Fibroblast of lung (primary cell): Measurements from ENCODE around the gene GPR107. TPM values are rescaled to one million over a fixed set of nuclear protein-coding genes. Genes with fewer than 3 reads are reported as not detected.

ENCODE experiments used
- DNase-seq, 2 donors: peaks; one replicate each; pipeline versions ENCODE4 v3.0.0 to v3.0.0-alpha.2; 2010; ENCODE audit warnings: low read depth in 2 of 2
- H2AFZ ChIP-seq: 2 replicates; pipeline ENCODE4 v1.5.1; 2012; ENCODE audit warnings: low read length, control low read depth, inconsistent platforms
- H3K27ac ChIP-seq: 2 replicates; pipeline ENCODE4 v1.5.1; 2011; ENCODE audit warnings: low read length, control low read depth; ENCODE audit not compliant: insufficient read depth
- H3K27me3 ChIP-seq: 2 replicates; pipeline ENCODE4 v1.5.1; 2011; ENCODE audit warnings: mild to moderate bottlenecking, low read length; ENCODE audit not compliant: control insufficient read depth, insufficient read depth
- H3K36me3 ChIP-seq: 2 replicates; pipeline ENCODE4 v1.5.1; 2011; ENCODE audit warnings: low read length; ENCODE audit not compliant: control insufficient read depth, insufficient read depth
- H3K4me1 ChIP-seq: 2 replicates; pipeline ENCODE4 v1.5.1; 2011; ENCODE audit warnings: low read length; ENCODE audit not compliant: control insufficient read depth, insufficient read depth; ENCODE audit errors: extremely low read depth
- H3K4me2 ChIP-seq: 2 replicates; pipeline ENCODE4 v1.5.1; 2011; ENCODE audit warnings: low read length, control low read depth; ENCODE audit not compliant: insufficient read depth; ENCODE audit errors: extremely low read depth
- H3K4me3 ChIP-seq, 4 experiments: fragments of 200-600 bp in 1 of 4; sonication (generic) in 1 of 4; replicated peaks in 1 of 4; 2 replicates each; pipeline ENCODE4 v1.5.1; 2011 to 2016; ENCODE audit warnings: low read length in 4 of 4, low read depth in 3 of 4, mild to moderate bottlenecking in 3 of 4, control low read depth in 2 of 4, inconsistent platforms in 1 of 4, mixed read lengths in 1 of 4; ENCODE audit not compliant: insufficient read depth in 1 of 4; ENCODE audit errors: control extremely low read depth in 1 of 4
- H3K79me2 ChIP-seq: 2 replicates; pipeline ENCODE4 v1.5.1; 2012; ENCODE audit warnings: mild to moderate bottlenecking, low read length, inconsistent platforms; ENCODE audit not compliant: control insufficient read depth, insufficient read depth
- H3K9ac ChIP-seq: 2 replicates; pipeline ENCODE4 v1.5.1; 2011; ENCODE audit warnings: mild to moderate bottlenecking, low read length, control low read depth; ENCODE audit not compliant: insufficient read depth
- H3K9me3 ChIP-seq: 2 replicates; pipeline ENCODE4 v1.5.1; 2012; ENCODE audit warnings: low read depth, low read length; ENCODE audit not compliant: control insufficient read depth, insufficient read depth
- H4K20me1 ChIP-seq: 2 replicates; pipeline ENCODE4 v1.5.1; 2011; ENCODE audit warnings: low read length; ENCODE audit not compliant: control insufficient read depth, insufficient read depth; ENCODE audit errors: extremely low read depth
- EZH2 ChIP-seq: IDR thresholded peaks from 2 replicates; pipeline ENCODE4 v1.5.1; 2012; ENCODE audit warnings: low read length, control low read depth, mild to moderate bottlenecking; ENCODE audit errors: missing control alignments
- polyA plus RNA-seq, 2 donors: library from polyadenylated mRNA; depleted of rRNA in 1 of 2; stranded (reverse) in 1 of 2; unstranded in 1 of 2; fragments of >200 nt; gene quantifications; 2 replicates each; pipeline ENCODE4 v1.2.1, GENCODE V29; 2011 to 2012; ENCODE audit warnings: missing spikeins in 1 of 2
- total RNA-seq: library from RNA; depleted of rRNA; stranded (reverse); fragments of >200 nt; gene quantifications from 2 replicates; pipeline ENCODE4 v1.2.1, GENCODE V29; 2014
- TF ChIP-seq, protein P1 (sequence below), 2 donors: IDR thresholded peaks in 1 of 2; conservative IDR thresholded peaks in 1 of 2; 1 replicate in 1 of 2; 2 replicates in 1 of 2; pipeline ENCODE4 v1.5.1; 2011 to 2012; ENCODE audit warnings: low read length in 2 of 2, control low read depth in 1 of 2, inconsistent platforms in 1 of 2, low read depth in 1 of 2, mild to moderate bottlenecking in 1 of 2

Gene GPR107
- total and polyA plus RNA-seq, 2 donors (not counting 1 experiment from before 2014, with no cell fraction given): 27.6 to 43.5 TPM

DNA sequence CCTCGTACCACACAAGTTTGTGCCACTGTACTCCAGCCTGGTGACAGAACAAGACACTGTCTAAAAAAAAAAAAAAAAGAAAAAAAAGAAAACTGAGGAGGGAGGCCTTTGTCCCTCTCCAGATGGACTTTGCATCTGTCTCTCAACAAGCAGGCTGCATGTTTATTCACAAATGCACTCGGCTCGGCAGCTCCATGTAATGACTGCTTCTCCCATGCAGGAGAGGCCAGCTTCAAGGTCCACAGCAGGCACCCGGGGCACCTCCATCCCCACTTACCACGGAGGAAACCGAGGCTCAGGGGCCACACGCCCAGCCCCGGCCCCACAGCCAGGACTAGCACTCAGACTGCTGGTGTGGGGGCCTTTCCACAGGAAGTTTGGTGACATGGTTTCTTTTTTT, 105.4 kb downstream of the GPR107 start:
- Histone ChIP-seq H3K27ac (no peak overlapping the region), H3K27me3 (no peaks in the 10 kb centered on the region), H4K20me1 (no peaks in the 10 kb centered on the region), H3K4me3 (no peak overlapping the region), H3K9ac (no peak overlapping the region), H2AFZ (no peak overlapping the region), H3K4me1 (no peaks in the 10 kb centered on the region), H3K9me3 (no peaks in the 10 kb centered on the region), H3K36me3 (no peaks in the 10 kb centered on the region), H3K4me2 (no peak overlapping the region), H3K79me2 (no peaks in the 10 kb centered on the region)
- no peak for DNase-seq
- TF ChIP-seq EZH2: no peak
- TF ChIP-seq, protein P1, sequence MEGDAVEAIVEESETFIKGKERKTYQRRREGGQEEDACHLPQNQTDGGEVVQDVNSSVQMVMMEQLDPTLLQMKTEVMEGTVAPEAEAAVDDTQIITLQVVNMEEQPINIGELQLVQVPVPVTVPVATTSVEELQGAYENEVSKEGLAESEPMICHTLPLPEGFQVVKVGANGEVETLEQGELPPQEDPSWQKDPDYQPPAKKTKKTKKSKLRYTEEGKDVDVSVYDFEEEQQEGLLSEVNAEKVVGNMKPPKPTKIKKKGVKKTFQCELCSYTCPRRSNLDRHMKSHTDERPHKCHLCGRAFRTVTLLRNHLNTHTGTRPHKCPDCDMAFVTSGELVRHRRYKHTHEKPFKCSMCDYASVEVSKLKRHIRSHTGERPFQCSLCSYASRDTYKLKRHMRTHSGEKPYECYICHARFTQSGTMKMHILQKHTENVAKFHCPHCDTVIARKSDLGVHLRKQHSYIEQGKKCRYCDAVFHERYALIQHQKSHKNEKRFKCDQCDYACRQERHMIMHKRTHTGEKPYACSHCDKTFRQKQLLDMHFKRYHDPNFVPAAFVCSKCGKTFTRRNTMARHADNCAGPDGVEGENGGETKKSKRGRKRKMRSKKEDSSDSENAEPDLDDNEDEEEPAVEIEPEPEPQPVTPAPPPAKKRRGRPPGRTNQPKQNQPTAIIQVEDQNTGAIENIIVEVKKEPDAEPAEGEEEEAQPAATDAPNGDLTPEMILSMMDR (conservative IDR thresholded peaks at IDR 0.05 in 1 of 2, IDR thresholded peaks at IDR 0.05 in 1 of 2; ENCODE audit: low read depth in 1 of 2, low read length in 2 of 2): no peak

DNA sequence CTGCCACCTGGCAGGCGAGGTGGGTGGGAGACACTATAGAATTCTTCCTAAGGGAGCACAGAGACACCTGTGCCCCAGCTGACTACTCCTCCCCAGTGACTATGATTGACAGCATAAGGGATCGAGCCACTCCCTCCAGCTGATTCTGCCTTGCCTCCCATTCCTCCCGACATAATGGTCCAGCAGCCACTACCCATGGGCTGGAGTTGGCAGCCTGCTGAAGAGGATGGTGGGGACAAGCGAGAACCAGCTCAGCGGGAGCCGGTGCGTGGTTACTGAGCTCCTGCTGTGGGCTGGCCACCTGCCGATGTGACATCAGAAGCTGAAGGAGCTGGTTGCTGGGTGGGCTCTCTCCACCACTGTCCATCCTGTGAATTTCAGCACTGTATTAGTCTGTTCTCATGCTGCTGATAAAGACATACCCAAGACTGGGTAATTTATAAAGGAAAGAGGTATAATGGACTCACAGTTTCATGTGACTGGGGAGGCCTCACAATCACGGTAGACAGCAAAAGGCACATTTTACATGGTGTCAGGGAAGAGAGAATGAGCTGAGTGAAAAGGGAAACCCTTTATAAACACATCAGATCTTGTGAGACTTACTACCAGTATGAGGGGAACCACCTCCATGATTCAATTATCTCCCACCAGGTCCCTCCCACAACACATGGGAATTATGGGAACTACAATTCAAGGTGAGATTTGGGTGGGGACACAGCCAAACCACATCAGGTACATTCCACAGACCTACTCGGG, 106.4 kb downstream of the GPR107 start:
- no peak for DNase-seq
- Histone ChIP-seq H3K79me2 (no peaks in the 10 kb centered on the region), H3K27ac (no peak overlapping the region), H3K27me3 (no peaks in the 10 kb centered on the region), H3K4me1 (no peaks in the 10 kb centered on the region), H4K20me1 (no peaks in the 10 kb centered on the region), H3K4me2 (no peak overlapping the region), H2AFZ (no peak overlapping the region), H3K36me3 (no peaks in the 10 kb centered on the region), H3K9ac (no peak overlapping the region), H3K4me3 (no peak overlapping the region), H3K9me3 (no peaks in the 10 kb centered on the region)
- no peak for TF ChIP-seq EZH2
- TF ChIP-seq, protein P1 (conservative IDR thresholded peaks at IDR 0.05 in 1 of 2, IDR thresholded peaks at IDR 0.05 in 1 of 2; ENCODE audit: low read depth in 1 of 2, low read length in 2 of 2): no peak

DNA sequence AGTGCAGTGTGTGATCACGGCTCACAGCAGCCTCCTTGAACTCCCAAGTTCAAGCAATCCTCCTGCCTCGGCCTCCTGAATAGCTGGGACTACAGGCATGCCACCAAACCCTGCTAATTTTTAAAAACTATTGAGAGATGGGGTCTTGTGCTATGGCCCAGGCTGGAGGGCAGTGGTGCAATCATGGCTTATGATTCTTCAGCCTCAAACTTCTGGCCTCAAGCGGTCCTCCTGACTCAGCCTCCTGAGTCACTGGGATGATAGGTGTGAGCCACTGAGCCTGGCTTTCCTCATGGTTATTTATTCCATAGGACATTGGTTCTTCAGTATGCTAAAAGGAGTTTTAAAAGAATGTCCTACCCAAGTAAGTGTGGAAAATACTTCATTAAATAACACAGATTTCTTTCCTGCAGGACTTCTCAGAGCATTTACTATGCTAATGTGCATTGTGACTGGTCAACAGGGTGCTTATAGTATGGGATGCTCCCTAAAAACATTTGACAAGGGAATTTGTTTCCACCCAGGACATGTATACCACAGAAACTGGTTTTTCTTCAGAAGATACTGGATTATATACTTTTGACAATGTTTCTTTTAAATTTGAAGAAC, 107.3 kb downstream of the GPR107 start:
- Histone ChIP-seq H4K20me1 (no peaks in the 10 kb centered on the region), H3K9ac (no peak overlapping the region), H3K4me3 (no peak overlapping the region), H3K27me3 (no peaks in the 10 kb centered on the region), H3K27ac (no peak overlapping the region), H3K4me1 (no peaks in the 10 kb centered on the region), H2AFZ (no peak overlapping the region), H3K79me2 (no peaks in the 10 kb centered on the region), H3K9me3 (no peaks in the 10 kb centered on the region), H3K4me2 (no peak overlapping the region), H3K36me3 (no peaks in the 10 kb centered on the region)
- no peak for TF ChIP-seq EZH2
- TF ChIP-seq, protein P1 (conservative IDR thresholded peaks at IDR 0.05 in 1 of 2, IDR thresholded peaks at IDR 0.05 in 1 of 2; ENCODE audit: low read depth in 1 of 2, low read length in 2 of 2): no peak
- DNase-seq: no peak
